DND-41 (cell line): ENCODE measurements around the gene ITPR1.

ENCODE experiments used
- ATAC-seq: fragments of 200-7000 bp; cut with Tn5 transposase; 3 replicates; pipeline ENCODE4 v1.9.1; 2021; ENCODE audit warnings: low read depth; ENCODE audit not compliant: insufficient read depth
- DNase-seq: peaks from one replicate; pipeline ENCODE4 v3.0.0-alpha.2; 2020
- H2AFZ ChIP-seq: 2 replicates; pipeline ENCODE4 v1.6.0; 2012; ENCODE audit warnings: low read depth, low read length
- H3K27ac ChIP-seq: 2 replicates; pipeline ENCODE4 v1.5.1; 2012; ENCODE audit warnings: low read length, inconsistent platforms
- H3K27me3 ChIP-seq: fragments of 200-600 bp; sonication (generic); 2 replicates; pipeline ENCODE4 v1.6.0; 2012; ENCODE audit warnings: low read length, mild to moderate bottlenecking, inconsistent platforms; ENCODE audit not compliant: insufficient read depth, poor library complexity
- H3K36me3 ChIP-seq: 2 replicates; pipeline ENCODE4 v1.5.1; 2012; ENCODE audit warnings: low read length, inconsistent platforms; ENCODE audit not compliant: insufficient read depth
- H3K4me1 ChIP-seq: 2 replicates; pipeline ENCODE4 v1.5.1; 2012; ENCODE audit warnings: mild to moderate bottlenecking, low read length; ENCODE audit not compliant: insufficient read depth
- H3K4me2 ChIP-seq: 2 replicates; pipeline ENCODE4 v1.6.0; 2012; ENCODE audit warnings: mild to moderate bottlenecking, moderate library complexity, low read length, inconsistent platforms; ENCODE audit not compliant: insufficient read depth
- H3K4me3 ChIP-seq, 2 experiments: fragments of 200-600 bp in 1 of 2; shearing (Covaris generic) in 1 of 2; 2 replicates each; pipeline ENCODE4 v1.5.1; 2012 to 2016; ENCODE audit warnings: inconsistent platforms in 2 of 2, low read length in 2 of 2, mild to moderate bottlenecking in 2 of 2, low read depth in 1 of 2, moderate library complexity in 1 of 2
- H3K79me2 ChIP-seq: 2 replicates; pipeline ENCODE4 v1.6.0; 2012; ENCODE audit warnings: low read length, inconsistent platforms; ENCODE audit not compliant: insufficient read depth
- H3K9ac ChIP-seq: 2 replicates; pipeline ENCODE4 v1.6.0; 2012; ENCODE audit warnings: low read depth, mild to moderate bottlenecking, inconsistent platforms, low read length, moderate library complexity
- H3K9me3 ChIP-seq: 2 replicates; pipeline ENCODE4 v1.5.1; 2012; ENCODE audit warnings: low read length, moderate library complexity, mild to moderate bottlenecking, inconsistent platforms; ENCODE audit not compliant: insufficient read depth, severe bottlenecking
- H4K20me1 ChIP-seq: 2 replicates; pipeline ENCODE4 v1.6.0; 2012; ENCODE audit warnings: low read length; ENCODE audit not compliant: insufficient read depth
- CTCF ChIP-seq: IDR thresholded peaks from 2 replicates; pipeline ENCODE4 v1.5.1; 2012; ENCODE audit warnings: borderline replicate concordance, low read length, moderate library complexity, mild to moderate bottlenecking; ENCODE audit not compliant: poor library complexity, severe bottlenecking; ENCODE audit errors: extremely low read depth
- EZH2 ChIP-seq: IDR thresholded peaks from 3 replicates; pipeline ENCODE4 v1.6.1; 2012; ENCODE audit warnings: borderline replicate concordance, low read depth, mild to moderate bottlenecking, moderate library complexity, low read length, inconsistent platforms; ENCODE audit not compliant: severe bottlenecking

The ITPR1 gene

GRCh38 chr3:4816718-4817117 is 323.6 kb downstream of the ITPR1 start:
- peaks cover 14% of the 10 kb centered on the region for H3K36me3 ChIP-seq

GRCh38 chr3:4817128-4817527 is 324.0 kb downstream of the ITPR1 start:
- ATAC-seq: no peak
- no peak for TF ChIP-seq EZH2
- TF ChIP-seq CTCF: no peak
- peaks cover 14% of the 10 kb centered on the region for H3K36me3 ChIP-seq
- H3K4me2 ChIP-seq: no peak overlapping the region
- peaks cover 9% of the 10 kb centered on the region for H3K9me3 ChIP-seq
- no peaks in the 10 kb centered on the region for H3K79me2 ChIP-seq
- H4K20me1 ChIP-seq: no peaks in the 10 kb centered on the region
- H3K27me3 ChIP-seq: no peaks in the 10 kb centered on the region
- no peak overlapping the region for H2AFZ ChIP-seq
- H3K4me1 ChIP-seq: peaks cover 43% of the 10 kb centered on the region
- DNase-seq: no peak
- H3K4me3 ChIP-seq: no peak overlapping the region
- H3K9ac ChIP-seq: no peak overlapping the region
- H3K27ac ChIP-seq: no peak overlapping the region

More at GRCh38 chr3:4816718-4817117, 323.6 kb downstream of the ITPR1 start:
- H3K4me1 ChIP-seq: peaks cover 39% of the 10 kb centered on the region
- no peak overlapping the region for H3K4me3 ChIP-seq
- H4K20me1 ChIP-seq: no peaks in the 10 kb centered on the region
- H3K27ac ChIP-seq: no peak overlapping the region
- DNase-seq: no peak
- no peak overlapping the region for H2AFZ ChIP-seq
- H3K27me3 ChIP-seq: no peaks in the 10 kb centered on the region
- TF ChIP-seq EZH2 (no peak), CTCF (no peak)
- H3K9me3 ChIP-seq: peaks cover 9% of the 10 kb centered on the region
- ATAC-seq: no peak
- no peak overlapping the region for H3K4me2 ChIP-seq
- no peak overlapping the region for H3K9ac ChIP-seq
- no peaks in the 10 kb centered on the region for H3K79me2 ChIP-seq

- Histone ChIP-seq H3K27ac (no peak overlapping the region), H4K20me1 (no peaks in the 10 kb centered on the region), H3K4me1 (peaks cover 53% of the 10 kb centered on the region), H3K4me3 (no peak overlapping the region), H3K79me2 (no peaks in the 10 kb centered on the region), H3K27me3 (no peaks in the 10 kb centered on the region), H3K9ac (no peak overlapping the region), H2AFZ (no peak overlapping the region), H3K36me3 (peaks cover 14% of the 10 kb centered on the region), H3K4me2 (no peak overlapping the region), H3K9me3 (peaks cover 9% of the 10 kb centered on the region)
- ATAC-seq (no peak), DNase-seq (no peak)
- TF ChIP-seq EZH2 (no peak), CTCF (no peak)
Measured at GRCh38 chr3:4818164-4818563, 325.0 kb downstream of the ITPR1 start.
